MCF 10A (cell line): ENCODE data around the gene P2RY14. TPM values are rescaled to one million over a fixed set of nuclear protein-coding genes. Genes with fewer than 3 reads are reported as not detected.

Source experiments
- BruUV-seq: library from RNA; stranded (reverse); fragments of 400-500 nt; replicated peaks from 2 replicates; lab custom pipeline; 2021; lab: Mats Ljungman, UMichigan
- CTCF ChIA-PET: fragments of 300-600 bp; sonication (Branson Sonifier 250); formaldehyde crosslinking; extraction: SDS; loops from one replicate; lab custom pipeline; 2021; ENCODE audit warnings: antibody characterized with exemption, inconsistent platforms; lab: Yijun Ruan, JAX
- POLR2A ChIA-PET: fragments of 300-600, 350-650 bp; sonication (Branson Sonifier 250); formaldehyde crosslinking; extraction: SDS; loops from one replicate; lab custom pipeline; 2020; ENCODE audit warnings: antibody characterized with exemption, inconsistent platforms; lab: Yijun Ruan, JAX
- DNase-seq: peaks from one replicate; pipeline ENCODE4 v3.0.0-alpha.2; 2018; ENCODE audit not compliant: unreplicated experiment
- H3K27ac Mint-ChIP-seq: one replicate; pipeline ENCODE4 v1.8.0; 2022; ENCODE audit warnings: mild to moderate bottlenecking, low read depth, mixed read lengths; ENCODE audit not compliant: unreplicated experiment
- H3K27me3 Mint-ChIP-seq: one replicate; pipeline ENCODE4 v1.8.0; 2022; ENCODE audit warnings: mixed read lengths; ENCODE audit not compliant: insufficient read depth, unreplicated experiment
- H3K36me3 Mint-ChIP-seq: one replicate; pipeline ENCODE4 v1.8.0; 2022; ENCODE audit warnings: mild to moderate bottlenecking, moderate library complexity, mixed read lengths; ENCODE audit not compliant: insufficient read depth, unreplicated experiment
- H3K4me1 Mint-ChIP-seq: one replicate; pipeline ENCODE4 v1.8.0; 2022; ENCODE audit warnings: mixed read lengths; ENCODE audit not compliant: insufficient read depth, unreplicated experiment
- H3K4me3 Mint-ChIP-seq: one replicate; pipeline ENCODE4 v1.8.0; 2022; ENCODE audit warnings: mild to moderate bottlenecking, moderate library complexity, mixed read lengths; ENCODE audit not compliant: unreplicated experiment
- H3K9me3 Mint-ChIP-seq: one replicate; pipeline ENCODE4 v1.8.0; 2022; ENCODE audit warnings: mixed read lengths; ENCODE audit not compliant: unreplicated experiment
- CTCF ChIP-seq: fragments of 200-600 bp; IDR thresholded peaks from one replicate; pipeline ENCODE4 v1.8.0; 2022; ENCODE audit warnings: antibody characterized with exemption, mild to moderate bottlenecking; ENCODE audit not compliant: unreplicated experiment
- intact Hi-C: fragments of 100-400 bp; cut with micrococcal nuclease; formaldehyde crosslinking; loops from 2 replicates; pipeline ENCODE4 v1.14.1; 2022
- total RNA-seq: library from RNA; stranded (reverse); gene quantifications from 2 replicates; pipeline ENCODE4 v1.2.3, GENCODE V29; 2022

The P2RY14 gene
- total RNA-seq, 1 experiment from 2014 or later: not detected

GRCh38 chr3:151199554-151200438, 78.5 kb downstream of the P2RY14 start:
- no peaks in the 10 kb centered on the region for H3K4me1 Mint-ChIP-seq
- DNase-seq: no peak
- H3K27ac Mint-ChIP-seq: no peak overlapping the region
- no peaks in the 10 kb centered on the region for H3K9me3 Mint-ChIP-seq
- intact Hi-C loops: no loop called here
- CTCF ChIA-PET: interaction anchor here (0.6 to 2.0 kb wide), 5 partner anchors 8 to 1710 kb away, joined by 3 to 5 read pairs (median 4); no protein-coding TSS in a partner anchor
- H3K36me3 Mint-ChIP-seq: no peaks in the 10 kb centered on the region
- no TSS peak for BruUV-seq
- no peak overlapping the region for H3K4me3 Mint-ChIP-seq
- POLR2A ChIA-PET: no interaction called here
- TF ChIP-seq CTCF: no peak
- H3K27me3 Mint-ChIP-seq: no peaks in the 10 kb centered on the region

GRCh38 chr3:151198849-151199248, 79.5 kb downstream of the P2RY14 start:
- no peaks in the 10 kb centered on the region for H3K4me1 Mint-ChIP-seq
- H3K27me3 Mint-ChIP-seq: no peaks in the 10 kb centered on the region
- POLR2A ChIA-PET: no interaction called here
- H3K4me3 Mint-ChIP-seq: no peak overlapping the region
- no peaks in the 10 kb centered on the region for H3K9me3 Mint-ChIP-seq
- CTCF ChIA-PET: interaction anchor here (1.1 to 1.8 kb wide), 2 partner anchors 9 to 85 kb away, joined by 3 to 8 read pairs; no protein-coding TSS in a partner anchor
- intact Hi-C loops: no loop called here
- H3K27ac Mint-ChIP-seq: no peak overlapping the region
- BruUV-seq: no TSS peak
- H3K36me3 Mint-ChIP-seq: no peaks in the 10 kb centered on the region
- TF ChIP-seq CTCF: no peak
- no peak for DNase-seq

- H3K9me3 Mint-ChIP-seq: no peaks in the 10 kb centered on the region
- H3K27me3 Mint-ChIP-seq: no peaks in the 10 kb centered on the region
- H3K27ac Mint-ChIP-seq: no peak overlapping the region
- BruUV-seq: no TSS peak
- no peak overlapping the region for H3K4me3 Mint-ChIP-seq
- ChIA-PET CTCF (interaction anchor here (0.7 to 1.8 kb wide), 4 partner anchors 9 to 86 kb away, joined by 3 to 8 read pairs (median 3); no protein-coding TSS in a partner anchor), POLR2A (interaction anchor here (0.7 kb wide), 1 partner anchor 234 kb away, joined by 3 read pairs; no protein-coding TSS in a partner anchor)
- intact Hi-C loops: no loop called here
- H3K4me1 Mint-ChIP-seq: no peaks in the 10 kb centered on the region
- TF ChIP-seq CTCF: no peak
- H3K36me3 Mint-ChIP-seq: no peaks in the 10 kb centered on the region
- DNase-seq: no peak
Observed at GRCh38 chr3:151197981-151198767, 80.2 kb downstream of the P2RY14 start.

- CTCF ChIA-PET: interaction anchor here (0.7 to 0.9 kb wide), 2 partner anchors 29 to 31 kb away, joined by 3 to 4 read pairs; no protein-coding TSS in a partner anchor
- Mint-ChIP-seq H3K27ac (no peak overlapping the region), H3K4me3 (no peak overlapping the region), H3K27me3 (no peaks in the 10 kb centered on the region), H3K9me3 (no peaks in the 10 kb centered on the region), H3K4me1 (no peaks in the 10 kb centered on the region), H3K36me3 (no peaks in the 10 kb centered on the region)
- no TSS peak for BruUV-seq
- intact Hi-C loops: no loop called here
- no peak for DNase-seq
- POLR2A ChIA-PET: no interaction called here
- TF ChIP-seq CTCF: no peak
Observed at GRCh38 chr3:151197228-151197627, 81.1 kb downstream of the P2RY14 start.
